Spleen (tissue), 11 donors: ENCODE data around the gene MAGI3. TPM values are rescaled to one million over a fixed set of nuclear protein-coding genes. Genes with fewer than 3 reads are reported as not detected.
"Not testable (repeated sequence)": the region's sequence is repeated elsewhere in the genome, so short reads cannot be mapped to it uniquely, and the experiment has no call there.

ENCODE experiments used
- DNase-seq: peaks from one replicate; pipeline ENCODE4 v3.0.0-alpha.2; 2020
- H3K27ac ChIP-seq, 8 donors: fragments of 200-600 bp; sonication (generic) in 7 of 8; 1 replicate in 4 of 8; 2 replicates in 4 of 8; pipeline versions ENCODE4 v1.5.0 to v1.8.0; 2016 to 2021; ENCODE audit warnings: inconsistent platforms in 4 of 8, mild to moderate bottlenecking in 4 of 8, moderate library complexity in 1 of 8
- H3K27me3 ChIP-seq, 7 donors: fragments of 200-600 bp; sonication (generic) in 6 of 7; replicated peaks in 1 of 7; 1 replicate in 4 of 7; 2 replicates in 3 of 7; pipeline versions ENCODE4 v1.5.0 to v1.8.0; 2016 to 2021; ENCODE audit warnings: inconsistent platforms in 3 of 7, mild to moderate bottlenecking in 1 of 7
- H3K36me3 ChIP-seq, 6 donors: fragments of 200-600 bp; sonication (generic) in 5 of 6; 1 replicate in 4 of 6; 2 replicates in 2 of 6; pipeline versions ENCODE4 v1.5.0 to v1.8.0; 2016 to 2021; ENCODE audit warnings: inconsistent platforms in 2 of 6
- H3K4me1 ChIP-seq, 6 donors: fragments of 200-600 bp; sonication (generic) in 5 of 6; 1 replicate in 3 of 6; 2 replicates in 3 of 6; pipeline versions ENCODE4 v1.5.0 to v1.8.0; 2016 to 2021; ENCODE audit warnings: inconsistent platforms in 3 of 6
- H3K4me3 ChIP-seq, 8 donors: fragments of 200-600 bp; sonication (generic) in 7 of 8; 1 replicate in 4 of 8; 2 replicates in 4 of 8; pipeline versions ENCODE4 v1.5.0 to v1.8.0; 2016 to 2021; ENCODE audit warnings: inconsistent platforms in 4 of 8, mild to moderate bottlenecking in 4 of 8, moderate library complexity in 2 of 8
- H3K9me3 ChIP-seq, 8 donors: fragments of 200-600 bp; sonication (generic) in 7 of 8; 1 replicate in 4 of 8; 2 replicates in 4 of 8; pipeline versions ENCODE4 v1.5.0 to v1.8.0; 2016 to 2021; ENCODE audit warnings: inconsistent platforms in 4 of 8
- CTCF ChIP-seq, 11 experiments: fragments of 200-600 bp in 7 of 11; fragments of 450-650 bp in 4 of 11; sonication (generic) in 4 of 11; IDR thresholded peaks in 8 of 11; conservative IDR thresholded peaks in 3 of 11; 1 replicate in 7 of 11; 2 replicates in 4 of 11; pipeline versions ENCODE4 v1.4.0 to v1.8.0; 2016 to 2021; ENCODE audit warnings: antibody characterized with exemption in 11 of 11, inconsistent platforms in 4 of 11, mild to moderate bottlenecking in 1 of 11
- POLR2A ChIP-seq, 3 donors: fragments of 450-650 bp; IDR thresholded peaks; one replicate each; pipeline ENCODE4 v1.5.1; 2017; ENCODE audit warnings: antibody characterized with exemption in 3 of 3, mild to moderate bottlenecking in 1 of 3
- POLR2AphosphoS5 ChIP-seq, 3 donors: sonication (generic); formaldehyde crosslinking; IDR thresholded peaks; one replicate each; pipeline ENCODE4 v1.5.1; 2017; ENCODE audit warnings: antibody characterized with exemption in 3 of 3
- WGBS, 5 donors: extraction: QIAGEN DNeasy Blood & Tissue Kit in 3 of 5; methylation state at CpG; one replicate each; pipeline versions ENCODE4 v1.1.5 to v1.1.7; 2013 to 2018; 5-methylcytosine and 5-hydroxymethylcytosine counted together
- intact Hi-C: fragments of 100-400 bp; cut with DNase I; formaldehyde crosslinking; loops from one replicate; pipeline ENCODE4 v1.15.0; 2023; ENCODE audit warnings: low total_unique reads
- polyA plus RNA-seq, 3 donors: library from polyadenylated mRNA; stranded (reverse); fragments of 200-250 nt; gene quantifications; one replicate each; pipeline ENCODE4 v1.2.1, GENCODE V29; 2013
- total RNA-seq, 7 donors: library from RNA; depleted of rRNA in 3 of 7; stranded (reverse); fragments of >200 nt in 3 of 7; fragmentation: NEBNext Ultra II Directional in 4 of 7; extraction: Animal tissue kit (Norgen Biotek cat#: 25700) in 4 of 7; gene quantifications; one replicate each; pipeline versions ENCODE4 v1.1.0 to v1.2.1, GENCODE V29; 2016 to 2021
- donor health status: healthy with polysubstance abuse.
- donor health status: DM: no; HTN: no; CAD: no; lungs with moderate emphysema.
- donor health status: DM: no; HTN: no; CAD: no.
- donor health status: Bipolar disorder and iron deficiency.
- donor health status: healthy.
- donor health status: DM: no; HTN: no; CAD: no.
- donor health status: DM: yes; HTN: yes; CAD: no.

Gene MAGI3
- total and polyA plus RNA-seq, 10 donors: 0.74 to 16.3 (median 9.9) TPM

- Histone ChIP-seq H3K36me3 (no peaks in the 10 kb centered on the region), H3K27ac (no peak overlapping the region), H3K4me3 (no peak overlapping the region), H3K9me3 (peaks cover 0 to 8% (median 0%) of the 10 kb centered on the region in 8 donors), H3K4me1 (no peaks in the 10 kb centered on the region), H3K27me3 (no peaks in the 10 kb centered on the region)
- intact Hi-C loops: loop anchor here (10.0 kb wide), 1 partner anchor 312 kb away; no protein-coding TSS in a partner anchor
- no peak for DNase-seq
- TF ChIP-seq POLR2A (IDR thresholded peaks at IDR 0.05) (no peak), CTCF (IDR thresholded peaks at IDR 0.05 in 8 of 11, conservative IDR thresholded peaks at IDR 0.05 in 3 of 11) (no peak), POLR2AphosphoS5 (IDR thresholded peaks at IDR 0.05) (no peak)
- WGBS, 5 donors: 88 to 96% (median 91%) methylated on average over 2 of the region's 2 CpGs
Measured at GRCh38 chr1:113456967-113457366, 66.7 kb downstream of the MAGI3 start.

- no peaks in the 10 kb centered on the region for H3K27me3 ChIP-seq
- DNase-seq: no peak
- no peak overlapping the region for H3K27ac ChIP-seq
- no peak for TF ChIP-seq CTCF (IDR thresholded peaks at IDR 0.05 in 8 of 11, conservative IDR thresholded peaks at IDR 0.05 in 3 of 11)
- no peak for TF ChIP-seq POLR2AphosphoS5 (IDR thresholded peaks at IDR 0.05)
- no peak for TF ChIP-seq POLR2A (IDR thresholded peaks at IDR 0.05)
- intact Hi-C loops: loop anchor here (10.0 kb wide), 1 partner anchor 314 kb away; no protein-coding TSS in a partner anchor
- no peaks in the 10 kb centered on the region for H3K36me3 ChIP-seq
- no peak overlapping the region for H3K4me3 ChIP-seq
- peaks cover 0 to 13% (median under 1%) of the 10 kb centered on the region in 8 donors for H3K9me3 ChIP-seq
- H3K4me1 ChIP-seq: no peaks in the 10 kb centered on the region
Measured at GRCh38 chr1:113459279-113459678, 69.0 kb downstream of the MAGI3 start.

- Histone ChIP-seq H3K9me3 (peaks cover 10 to 80% (median 56%) of the 10 kb centered on the region in 8 donors), H3K4me1 (no peaks in the 10 kb centered on the region), H3K4me3 (no peak overlapping the region), H3K27me3 (no peaks in the 10 kb centered on the region), H3K36me3 (no peaks in the 10 kb centered on the region), H3K27ac (no peak overlapping the region)
- no peak for DNase-seq
- no peak for TF ChIP-seq POLR2AphosphoS5 (IDR thresholded peaks at IDR 0.05)
- TF ChIP-seq CTCF (IDR thresholded peaks at IDR 0.05 in 8 of 11, conservative IDR thresholded peaks at IDR 0.05 in 3 of 11): no peak
- no peak for TF ChIP-seq POLR2A (IDR thresholded peaks at IDR 0.05)
- intact Hi-C loops: no loop called here
Measured at GRCh38 chr1:113467991-113468390, 77.7 kb downstream of the MAGI3 start.

- H3K4me1 ChIP-seq, H3K4me3 ChIP-seq, intact Hi-C loops, H3K27me3 ChIP-seq, DNase-seq, H3K36me3 ChIP-seq, H3K27ac ChIP-seq: not testable (repeated sequence)
- peaks cover 13 to 96% (median 83%) of the 10 kb centered on the region in 8 donors for H3K9me3 ChIP-seq
- 82 to 91% (median 87%) methylated on average over 7 to 10 of the region's 10 CpGs for WGBS, 5 donors
Measured at GRCh38 chr1:113478427-113479195, 88.3 kb downstream of the MAGI3 start.
